Left renal pelvis (tissue), 4 donors: Measurements from ENCODE around the gene ADGRG3. TPM values are rescaled to one million over a fixed set of nuclear protein-coding genes. Genes with fewer than 3 reads are reported as not detected.

Experiments used
- DNase-seq, 4 donors: peaks; one replicate each; pipeline ENCODE4 v3.0.0-alpha.2; 2013; ENCODE audit warnings: low read depth in 4 of 4, low spot score in 3 of 4
- polyA plus RNA-seq, 4 donors: library from polyadenylated mRNA; unstranded; fragments of 120-200 nt; gene quantifications; one replicate each; pipeline ENCODE4 v1.2.1, GENCODE V29; 2013; ENCODE audit not compliant: insufficient read length in 4 of 4

ADGRG3 gene
- polyA plus RNA-seq, 4 donors, result 0.09 to 0.70 (median 0.36) TPM

GRCh38 chr16:57732714-57733113, 64.6 kb downstream of the ADGRG3 start:
- no peak for DNase-seq

GRCh38 chr16:57734308-57734924, 66.3 kb downstream of the ADGRG3 start:
- DNase-seq, result no peak

DNA sequence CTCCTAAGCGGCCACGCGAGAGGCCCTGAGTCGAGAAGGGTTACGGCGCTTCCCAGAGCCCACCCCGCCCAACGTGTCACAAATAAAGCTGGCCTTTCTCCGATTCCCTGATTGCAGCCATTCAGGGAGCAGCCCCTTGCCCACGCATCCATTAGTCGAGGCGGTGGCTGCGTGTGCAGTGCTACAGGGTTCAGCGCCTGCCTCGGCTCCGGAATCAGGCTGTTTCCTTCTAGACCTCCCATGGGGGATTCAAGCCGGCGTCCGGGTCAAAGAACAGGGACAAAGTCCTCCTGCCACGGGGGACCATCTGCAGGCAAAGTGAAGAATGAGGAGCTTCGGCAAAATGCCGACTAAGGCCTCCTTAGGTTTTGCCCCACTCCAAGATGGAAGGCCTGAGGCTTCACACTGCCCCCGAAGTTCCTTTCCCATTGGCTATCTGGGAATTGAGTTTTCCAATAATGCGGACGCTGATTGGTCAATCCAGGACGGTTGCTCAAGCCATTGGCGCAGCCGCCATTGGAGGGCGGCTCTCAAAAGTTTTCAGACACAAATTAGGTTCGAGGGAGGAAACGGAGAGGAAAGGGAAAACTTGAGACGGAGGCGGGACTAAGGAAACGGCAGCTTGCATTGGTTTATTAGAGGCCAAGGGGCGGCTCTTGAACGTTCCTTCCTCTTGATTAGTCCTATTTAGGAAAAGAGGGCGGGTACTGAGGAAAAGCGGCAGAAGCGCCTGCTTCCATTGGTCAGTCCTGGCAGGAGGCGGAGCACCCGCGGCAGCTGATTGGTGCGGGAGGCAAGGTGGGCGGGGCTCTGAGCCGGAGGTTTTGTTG, 67.0 kb downstream of the ADGRG3 start:
- peak; percentile 100 for DNase-seq

GRCh38 chr16:57735755-57736418, 67.8 kb downstream of the ADGRG3 start, which contains the start of gene KATNB1:
KATNB1 (plus strand) TSS chr16:57735770; CDS start chr16:57737244, 1,474 bp downstream.
- no peak for DNase-seq

GRCh38 chr16:57736419-57737351, 68.6 kb downstream of the ADGRG3 start:
- DNase-seq, result peak in 2 of 4 donors; percentile 48 to 56

DNA sequence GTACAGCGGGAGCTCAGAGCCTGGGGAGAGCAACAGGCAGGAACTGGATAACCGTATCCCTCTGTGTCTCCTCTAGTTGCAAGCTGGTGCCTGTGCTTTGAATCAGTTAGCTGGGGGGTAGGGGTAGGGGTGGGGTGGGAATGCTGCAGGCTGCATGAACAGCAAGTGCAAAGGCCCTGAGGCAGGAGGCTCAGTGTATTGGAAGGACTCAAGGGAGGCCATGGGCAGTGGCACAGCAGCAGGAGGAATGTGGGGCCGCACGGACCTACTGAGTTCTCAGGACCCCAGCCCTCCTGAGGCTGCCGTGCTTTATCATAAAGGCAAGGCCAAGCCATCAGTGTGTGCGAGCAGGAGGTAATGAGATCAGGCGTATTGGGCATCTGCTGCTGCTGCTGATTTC, 70.7 kb downstream of the ADGRG3 start:
- no peak for DNase-seq

Other genes starting within 250 kb of the ADGRG3 start
- gene CIAPIN1, start 220.9 kb upstream of the ADGRG3 start, polyA plus RNA-seq, result 10 to 100 TPM; 52.6 to 96.9 (median 90.0) TPM
- 100 to 1,000 TPM in 1 of 4 donors, 10 to 100 TPM in 3; 41.2 to 113 (median 89.9) TPM for gene COQ9, start 220.8 kb upstream of the ADGRG3 start, polyA plus RNA-seq
- gene POLR2C, start 205.6 kb upstream of the ADGRG3 start, polyA plus RNA-seq, result 10 to 100 TPM; 69.6 to 89.1 (median 82.8) TPM
- 10 to 100 TPM; 23.8 to 37.8 (median 28.2) TPM for gene DOK4, start 181.8 kb upstream of the ADGRG3 start, polyA plus RNA-seq
- gene CCDC102A, start 131.7 kb upstream of the ADGRG3 start, polyA plus RNA-seq, result 10 to 100 TPM; 13.4 to 33.7 (median 18.6) TPM
- gene ADGRG5, start 125.7 kb upstream of the ADGRG3 start, polyA plus RNA-seq, result 1 to 10 TPM in 2 of 4 donors, under 1 TPM in 2; 0.34 to 1.3 (median 1.1) TPM
- gene ADGRG1, start 39.7 kb upstream of the ADGRG3 start, polyA plus RNA-seq, result 10 to 100 TPM in 3 of 4 donors, 1 to 10 TPM in 1; 5.1 to 87.7 (median 80.1) TPM
- 1 to 10 TPM in 3 of 4 donors, under 1 TPM in 1; 0.16 to 3.9 (median 2.7) TPM for gene DRC7, start 26.5 kb downstream of the ADGRG3 start, polyA plus RNA-seq
- gene KATNB1, start 67.5 kb downstream of the ADGRG3 start, polyA plus RNA-seq, result 10 to 100 TPM; 11.8 to 22.3 (median 19.6) TPM
- 10 to 100 TPM; 14.5 to 80.1 (median 43.7) TPM for gene KIFC3, start 134.2 kb downstream of the ADGRG3 start, polyA plus RNA-seq